Measurements from ENCODE around the gene LZTR1. TPM values are rescaled to one million over a fixed set of nuclear protein-coding genes. Genes with fewer than 3 reads are reported as not detected.
A peak's percentile ranks its signal among the peaks of the same experiment; 100 is the strongest.

The LZTR1 gene
- total RNA-seq, 2 donors from 2014 or later = 25.7 to 66.9 TPM

DNA sequence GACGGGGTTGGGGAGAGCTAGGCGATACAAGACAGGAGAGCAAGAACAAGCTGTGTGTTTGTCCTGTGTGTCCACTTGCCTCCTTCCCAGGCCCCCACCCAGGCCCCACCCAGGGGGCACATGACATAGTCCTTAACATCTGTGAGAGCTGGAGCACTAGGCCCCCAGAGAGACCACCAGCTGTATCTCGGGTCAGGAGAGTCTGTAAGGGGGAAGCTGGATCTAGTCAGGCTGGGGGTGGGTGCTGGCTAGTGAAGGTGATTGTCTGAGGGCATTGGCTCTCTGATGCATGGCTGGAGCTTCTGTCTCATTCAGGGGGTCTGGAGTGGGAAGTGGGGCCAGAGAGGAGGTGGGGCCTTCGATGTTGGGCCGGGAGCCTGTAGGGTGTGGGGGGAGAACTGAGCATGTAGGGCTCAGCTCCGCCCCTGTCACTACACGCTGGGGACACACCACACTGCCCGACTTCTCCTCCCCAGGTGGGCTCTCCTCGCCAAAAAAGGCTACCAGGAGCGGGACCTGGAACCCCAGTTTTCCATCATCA lies 33.4 kb downstream of the LZTR1 start:
- H3K27ac ChIP-seq = no peak overlapping the region

GRCh38 chr22:21016644-21017420 lies 34.7 kb downstream of the LZTR1 start:
- Histone ChIP-seq H3K9me3 (no peaks in the 10 kb centered on the region), H3K4me3 (no peak overlapping the region), H3K27ac (no peak overlapping the region), H3K36me3 (replicated peaks in 1 of 2; ENCODE audit: insufficient read depth in 1 of 2, low read depth in 2 of 2) (no peaks in the 10 kb centered on the region), H3K27me3 (no peaks in the 10 kb centered on the region), H3K4me1 (peaks cover 16% of the 10 kb centered on the region)
- 71 to 72% methylated on average over 13 of the region's 13 CpGs for WGBS, 2 donors
- no peak for DNase-seq
- no peak for ATAC-seq
- no peak for TF ChIP-seq POLR2A (IDR thresholded peaks at IDR 0.05)
- TF ChIP-seq CTCF (IDR thresholded peaks at IDR 0.05) = no peak
- intact Hi-C loops (cut with DNase I) = loop anchor here (10.0 kb wide), 1 partner anchor 52 kb away; the partner anchor contains the start of gene AIFM3

More for the DNA sequence above, 33.4 kb downstream of the LZTR1 start:
- no peak for ATAC-seq
- TF ChIP-seq POLR2A (IDR thresholded peaks at IDR 0.05) (no peak), CTCF (IDR thresholded peaks at IDR 0.05) (no peak)
- Histone ChIP-seq H3K27me3 (no peaks in the 10 kb centered on the region), H3K4me3 (no peak overlapping the region), H3K9me3 (no peaks in the 10 kb centered on the region), H3K4me1 (peaks cover 16% of the 10 kb centered on the region), H3K36me3 (replicated peaks in 1 of 2; ENCODE audit: insufficient read depth in 1 of 2, low read depth in 2 of 2) (no peaks in the 10 kb centered on the region)
- no peak for DNase-seq
- WGBS, 2 donors = 57 to 78% methylated on average over 6 to 10 of the region's 10 CpGs
- intact Hi-C loops (cut with DNase I) = loop anchor here (10.0 kb wide), 1 partner anchor 51 kb away; the partner anchor contains the start of gene AIFM3

- H3K9me3 ChIP-seq = no peaks in the 10 kb centered on the region
- intact Hi-C loops (cut with DNase I) = loop anchor here (10.0 kb wide), 1 partner anchor 54 kb away; the partner anchor contains the start of gene AIFM3
- no peak overlapping the region for H3K4me3 ChIP-seq
- no peak for DNase-seq
- WGBS, 2 donors = 89 to 92% methylated on average over 3 to 4 of the region's 4 CpGs
- no peaks in the 10 kb centered on the region for H3K36me3 ChIP-seq (replicated peaks in 1 of 2; ENCODE audit: insufficient read depth in 1 of 2, low read depth in 2 of 2)
- no peak for ATAC-seq
- H3K27me3 ChIP-seq = no peaks in the 10 kb centered on the region
- H3K27ac ChIP-seq = no peak overlapping the region
- H3K4me1 ChIP-seq = peaks cover 16% of the 10 kb centered on the region
- TF ChIP-seq CTCF (IDR thresholded peaks at IDR 0.05) (no peak), POLR2A (IDR thresholded peaks at IDR 0.05) (no peak)
These were observed 36.2 kb downstream of the LZTR1 start for GRCh38 chr22:21018314-21018713.

GRCh38 chr22:21020802-21021429 lies 38.8 kb downstream of the LZTR1 start:
- no peak overlapping the region for H3K27ac ChIP-seq
- no peak overlapping the region for H3K4me3 ChIP-seq
- WGBS, 2 donors = 45 to 50% methylated on average over 7 of the region's 7 CpGs
- no peaks in the 10 kb centered on the region for H3K9me3 ChIP-seq
- intact Hi-C loops (cut with DNase I) = no loop called here
- no peaks in the 10 kb centered on the region for H3K36me3 ChIP-seq (replicated peaks in 1 of 2; ENCODE audit: insufficient read depth in 1 of 2, low read depth in 2 of 2)
- TF ChIP-seq CTCF (IDR thresholded peaks at IDR 0.05) (peak in 2 of 7 experiments; percentile 7 to 9), POLR2A (IDR thresholded peaks at IDR 0.05) (no peak)
- H3K4me1 ChIP-seq = no peaks in the 10 kb centered on the region
- ATAC-seq = no peak
- no peak for DNase-seq
- H3K27me3 ChIP-seq = no peaks in the 10 kb centered on the region
